Forelimb muscle (tissue), 1 donor: Measurements from ENCODE around the gene PNLIPRP1. TPM values are rescaled to one million over a fixed set of nuclear protein-coding genes. Genes with fewer than 3 reads are reported as not detected.

ENCODE experiments used
- DNase-seq: peaks from one replicate; pipeline ENCODE4 v3.0.0-alpha.2; 2013; ENCODE audit warnings: low read depth
- polyA plus RNA-seq: library from polyadenylated mRNA; unstranded; fragments of 120-200 nt; gene quantifications from one replicate; pipeline ENCODE4 v1.2.1, GENCODE V29; 2013; ENCODE audit not compliant: insufficient read length

The PNLIPRP1 gene
- polyA plus RNA-seq = not detected

- no peak for DNase-seq
Observed at GRCh38 chr10:116590590-116591444, at the start of gene PNLIPRP1. Gene PNLIPRP1 (plus strand): TSS chr10:116590959. CDS start chr10:116591130, 171 bp downstream.

- no peak for DNase-seq
Observed at GRCh38 chr10:116542007-116542677, 48.6 kb upstream of the PNLIPRP1 start.

GRCh38 chr10:116545122-116545521 is 45.6 kb upstream of the PNLIPRP1 start:
- DNase-seq = no peak

GRCh38 chr10:116545756-116546155 is 45.0 kb upstream of the PNLIPRP1 start, which contains the start of gene PNLIP:
Gene PNLIP (plus strand): TSS chr10:116545931. CDS start chr10:116546093, 162 bp downstream.
- no peak for DNase-seq

GRCh38 chr10:116548301-116548700 is 42.5 kb upstream of the PNLIPRP1 start:
- no peak for DNase-seq

- no peak for DNase-seq
Observed at GRCh38 chr10:116553378-116553980, 37.3 kb upstream of the PNLIPRP1 start.

GRCh38 chr10:116554628-116555027 is 36.1 kb upstream of the PNLIPRP1 start:
- no peak for DNase-seq

- DNase-seq = no peak
Observed at GRCh38 chr10:116555880-116556279, 34.9 kb upstream of the PNLIPRP1 start.

- no peak for DNase-seq
Observed at GRCh38 chr10:116557305-116557880, 33.4 kb upstream of the PNLIPRP1 start.

GRCh38 chr10:116565534-116565933 is 25.2 kb upstream of the PNLIPRP1 start:
- no peak for DNase-seq

- DNase-seq = no peak
Observed at GRCh38 chr10:116566932-116567331, 23.8 kb upstream of the PNLIPRP1 start.

GRCh38 chr10:116567335-116567734 is 23.4 kb upstream of the PNLIPRP1 start:
- no peak for DNase-seq

GRCh38 chr10:116574797-116575196 is 16.0 kb upstream of the PNLIPRP1 start:
- DNase-seq = no peak

- no peak for DNase-seq
Observed at GRCh38 chr10:116587878-116588591, 2.7 kb upstream of the PNLIPRP1 start.

- DNase-seq = no peak
Observed at GRCh38 chr10:116588995-116589394, 1.8 kb upstream of the PNLIPRP1 start.

GRCh38 chr10:116589926-116590325 is 833 bp upstream of the PNLIPRP1 start:
- DNase-seq = no peak

- no peak for DNase-seq
Observed at GRCh38 chr10:116593139-116593740, 2.5 kb downstream of the PNLIPRP1 start.

GRCh38 chr10:116594525-116595035 is 3.8 kb downstream of the PNLIPRP1 start:
- DNase-seq = no peak

- DNase-seq = no peak
Observed at GRCh38 chr10:116596062-116596461, 5.3 kb downstream of the PNLIPRP1 start.

- DNase-seq = no peak
Observed at GRCh38 chr10:116597543-116597942, 6.8 kb downstream of the PNLIPRP1 start.

GRCh38 chr10:116598329-116598728 is 7.6 kb downstream of the PNLIPRP1 start:
- no peak for DNase-seq
